HG03558 (cell line): ENCODE data around the gene FAM209B.
"Not testable (repeated sequence)": the region's sequence is repeated elsewhere in the genome, so short reads cannot be mapped to it uniquely, and the experiment has no call there.

ENCODE experiments used
- ATAC-seq: cut with Tn5 transposase; IDR thresholded peaks from one replicate; pipeline ENCODE4 v1.9.1; 2021; ENCODE audit warnings: moderate number of reproducible peaks; ENCODE audit not compliant: unreplicated experiment; ENCODE audit errors: extremely low read depth

Gene FAM209B

GRCh38 chr20:56527521-56527920, 5.5 kb upstream of the FAM209B start:
- ATAC-seq = no peak

- no peak for ATAC-seq
Measured at GRCh38 chr20:56537997-56538396, 5.0 kb downstream of the FAM209B start.

- ATAC-seq = no peak
Measured at GRCh38 chr20:56540415-56540814, 7.4 kb downstream of the FAM209B start.

GRCh38 chr20:56542489-56543030, 9.5 kb downstream of the FAM209B start:
- no peak for ATAC-seq

- no peak for ATAC-seq
Measured at GRCh38 chr20:56551571-56551970, 18.5 kb downstream of the FAM209B start.

GRCh38 chr20:56552911-56553629, 20.0 kb downstream of the FAM209B start:
- ATAC-seq = no peak

GRCh38 chr20:56554869-56555268, 21.8 kb downstream of the FAM209B start:
- ATAC-seq = peak; percentile 88

GRCh38 chr20:56558968-56559367, 25.9 kb downstream of the FAM209B start:
- ATAC-seq = no peak

GRCh38 chr20:56564526-56564925, 31.5 kb downstream of the FAM209B start:
- ATAC-seq = not testable (repeated sequence)

GRCh38 chr20:56565511-56565910, 32.5 kb downstream of the FAM209B start:
- ATAC-seq = no peak

GRCh38 chr20:56566621-56567020, 33.6 kb downstream of the FAM209B start:
- no peak for ATAC-seq

- no peak for ATAC-seq
Measured at GRCh38 chr20:56570832-56571231, 37.8 kb downstream of the FAM209B start.

GRCh38 chr20:56572172-56572571, 39.1 kb downstream of the FAM209B start:
- no peak for ATAC-seq

GRCh38 chr20:56573986-56574385, 40.9 kb downstream of the FAM209B start:
- no peak for ATAC-seq

- ATAC-seq = no peak
Measured at GRCh38 chr20:56574531-56575142, 41.6 kb downstream of the FAM209B start.

- no peak for ATAC-seq
Measured at GRCh38 chr20:56575157-56575556, 42.1 kb downstream of the FAM209B start.

- ATAC-seq = no peak
Measured at GRCh38 chr20:56575961-56576360, 42.9 kb downstream of the FAM209B start.

- no peak for ATAC-seq
Measured at GRCh38 chr20:56579301-56579710, 46.3 kb downstream of the FAM209B start.

GRCh38 chr20:56580226-56580625, 47.2 kb downstream of the FAM209B start:
- no peak for ATAC-seq

- no peak for ATAC-seq
Measured at GRCh38 chr20:56581701-56582100, 48.7 kb downstream of the FAM209B start.

- ATAC-seq = no peak
Measured at GRCh38 chr20:56582542-56582941, 49.5 kb downstream of the FAM209B start.

GRCh38 chr20:56584916-56585315, 51.9 kb downstream of the FAM209B start:
- no peak for ATAC-seq
